BE2C (cell line): ENCODE measurements around the gene BRPF3.
"Not testable (repeated sequence)": the region's sequence is repeated elsewhere in the genome, so short reads cannot be mapped to it uniquely, and the experiment has no call there.

ENCODE experiments used
- DNase-seq: peaks from one replicate; pipeline ENCODE4 v3.0.0-alpha.2; 2020
- H3K27me3 ChIP-seq: fragments of 250-450 bp; sonication (Bioruptor Pico); 2 replicates; pipeline ENCODE4 v1.5.1; 2020; ENCODE audit warnings: mild to moderate bottlenecking
- H3K36me3 ChIP-seq: fragments of 250-450 bp; sonication (Bioruptor Pico); 2 replicates; pipeline ENCODE4 v1.5.1; 2020; ENCODE audit warnings: mild to moderate bottlenecking
- H3K4me1 ChIP-seq: fragments of 250-450 bp; sonication (Bioruptor Pico); 2 replicates; pipeline ENCODE4 v1.5.1; 2020
- H3K4me3 ChIP-seq: 2 replicates; pipeline ENCODE4 v1.5.1; 2011; ENCODE audit warnings: low read depth, low read length
- H3K9me3 ChIP-seq: fragments of 250-450 bp; sonication (Bioruptor Pico); 2 replicates; pipeline ENCODE4 v1.5.1; 2020
- CTCF ChIP-seq: IDR thresholded peaks from 2 replicates; pipeline ENCODE4 v1.5.1; 2012; ENCODE audit warnings: mild to moderate bottlenecking, low read depth, low read length

BRPF3 gene

GRCh38 chr6:36210886-36211595 lies 14.5 kb downstream of the BRPF3 start:
- H3K9me3 ChIP-seq = no peaks in the 10 kb centered on the region
- no peak for DNase-seq
- no peaks in the 10 kb centered on the region for H3K27me3 ChIP-seq
- TF ChIP-seq CTCF = no peak
- H3K4me1 ChIP-seq = no peaks in the 10 kb centered on the region
- H3K36me3 ChIP-seq = peaks cover 80% of the 10 kb centered on the region
- no peak overlapping the region for H3K4me3 ChIP-seq

GRCh38 chr6:36216559-36216958 lies 20.0 kb downstream of the BRPF3 start:
- Histone ChIP-seq H3K4me1 (no peaks in the 10 kb centered on the region), H3K27me3 (no peaks in the 10 kb centered on the region), H3K4me3 (no peak overlapping the region), H3K36me3 (peaks cover 65% of the 10 kb centered on the region), H3K9me3 (no peaks in the 10 kb centered on the region)
- DNase-seq = no peak
- TF ChIP-seq CTCF = no peak

- no peaks in the 10 kb centered on the region for H3K4me1 ChIP-seq
- no peak overlapping the region for H3K4me3 ChIP-seq
- DNase-seq = no peak
- no peaks in the 10 kb centered on the region for H3K9me3 ChIP-seq
- TF ChIP-seq CTCF = no peak
- no peaks in the 10 kb centered on the region for H3K27me3 ChIP-seq
- peaks cover 63% of the 10 kb centered on the region for H3K36me3 ChIP-seq
Measured at GRCh38 chr6:36217188-36217587, 20.6 kb downstream of the BRPF3 start.

GRCh38 chr6:36217946-36218345 lies 21.4 kb downstream of the BRPF3 start:
- no peak for TF ChIP-seq CTCF
- no peaks in the 10 kb centered on the region for H3K27me3 ChIP-seq
- H3K4me3 ChIP-seq = no peak overlapping the region
- DNase-seq = no peak
- peaks cover 66% of the 10 kb centered on the region for H3K36me3 ChIP-seq
- no peaks in the 10 kb centered on the region for H3K9me3 ChIP-seq
- H3K4me1 ChIP-seq = no peaks in the 10 kb centered on the region

- H3K4me1 ChIP-seq, H3K4me3 ChIP-seq, DNase-seq, H3K27me3 ChIP-seq, H3K9me3 ChIP-seq: not testable (repeated sequence)
- peaks cover 66% of the 10 kb centered on the region for H3K36me3 ChIP-seq
Measured at GRCh38 chr6:36218516-36218915, 22.0 kb downstream of the BRPF3 start.

- H3K9me3 ChIP-seq = no peaks in the 10 kb centered on the region
- H3K4me1 ChIP-seq = no peaks in the 10 kb centered on the region
- H3K36me3 ChIP-seq = peaks cover 66% of the 10 kb centered on the region
- no peaks in the 10 kb centered on the region for H3K27me3 ChIP-seq
- no peak for DNase-seq
- TF ChIP-seq CTCF = no peak
- no peak overlapping the region for H3K4me3 ChIP-seq
Measured at GRCh38 chr6:36219081-36219480, 22.5 kb downstream of the BRPF3 start.
